Measurements from ENCODE around the gene GSE1. TPM values are rescaled to one million over a fixed set of nuclear protein-coding genes. Genes with fewer than 3 reads are reported as not detected.

GSE1 gene
- polyA plus RNA-seq, 1 donor (not counting 4 experiments of a cell fraction or from before 2014, with no cell fraction given): 5.0 TPM

DNA sequence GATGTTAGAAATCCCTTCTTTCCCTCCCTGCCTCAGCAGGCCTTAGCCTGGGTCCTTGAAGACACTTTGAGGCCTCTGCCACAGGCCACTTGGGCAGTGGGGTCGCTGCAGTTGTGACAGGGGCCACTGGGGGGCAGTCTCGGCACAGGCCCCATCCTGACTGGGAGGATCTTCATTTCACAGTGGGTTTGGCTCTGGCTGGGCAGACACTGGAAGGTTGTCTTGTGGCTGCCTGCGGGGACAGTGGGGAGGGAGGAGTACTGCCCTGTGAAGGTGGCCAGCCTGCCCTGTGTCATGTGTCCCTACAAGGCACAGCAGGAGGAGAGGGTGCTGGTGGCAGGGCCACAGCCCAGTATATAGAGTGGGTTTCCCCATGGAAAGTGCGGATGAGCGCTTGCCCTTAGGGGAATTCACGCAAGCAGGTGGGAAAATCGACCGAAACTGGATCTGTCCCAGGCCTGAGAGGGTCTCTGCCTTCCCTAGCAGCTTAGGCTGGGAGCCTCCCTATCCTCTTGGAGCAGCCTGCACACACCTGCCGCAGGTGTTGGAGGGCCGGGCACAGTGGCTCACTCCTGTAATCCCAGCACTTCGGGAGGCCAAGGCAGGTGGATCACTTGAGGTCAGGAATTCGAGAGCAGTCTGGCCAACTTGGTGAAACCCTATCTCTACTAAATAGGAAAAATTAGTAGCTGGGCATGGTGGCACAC is 46.8 kb downstream of the GSE1 start:
- no peak for FAIRE-seq
- H3K4me3 ChIP-seq (ENCODE audit: control insufficient read depth in 2 of 3, extremely low read depth in 1 of 3, insufficient read depth in 2 of 3, low read depth in 1 of 3, low read length in 3 of 3): no peak overlapping the region
- no peaks in the 10 kb centered on the region for H3K27me3 ChIP-seq (ENCODE audit: control insufficient read depth, extremely low read depth, insufficient read depth, low read length)
- H2AFZ ChIP-seq (ENCODE audit: control insufficient read depth, low read length): no peak overlapping the region
- H3K36me3 ChIP-seq (ENCODE audit: control insufficient read depth in 2 of 2, extremely low read depth in 1 of 2, insufficient read depth in 2 of 2, low read length in 2 of 2): peaks cover 7 to 43% of the 10 kb centered on the region in 2 experiments
- H3K9ac ChIP-seq (ENCODE audit: control insufficient read depth, extremely low read depth, insufficient read depth, low read length): no peak overlapping the region
- dilution Hi-C loops (cut with MboI; ENCODE audit: extremely low pct_ligation_motif_present, low sequenced_read_pairs): no loop called here
- no peaks in the 10 kb centered on the region for H3K4me1 ChIP-seq (ENCODE audit: control insufficient read depth, extremely low read depth, insufficient read depth, low read length)
- no peak overlapping the region for H3K27ac ChIP-seq (ENCODE audit: control insufficient read depth, insufficient read depth, low read length)
- no peak for TF ChIP-seq EZH2 (IDR thresholded peaks at IDR 0.05; ENCODE audit: low read length)
- TF ChIP-seq, protein P1, sequence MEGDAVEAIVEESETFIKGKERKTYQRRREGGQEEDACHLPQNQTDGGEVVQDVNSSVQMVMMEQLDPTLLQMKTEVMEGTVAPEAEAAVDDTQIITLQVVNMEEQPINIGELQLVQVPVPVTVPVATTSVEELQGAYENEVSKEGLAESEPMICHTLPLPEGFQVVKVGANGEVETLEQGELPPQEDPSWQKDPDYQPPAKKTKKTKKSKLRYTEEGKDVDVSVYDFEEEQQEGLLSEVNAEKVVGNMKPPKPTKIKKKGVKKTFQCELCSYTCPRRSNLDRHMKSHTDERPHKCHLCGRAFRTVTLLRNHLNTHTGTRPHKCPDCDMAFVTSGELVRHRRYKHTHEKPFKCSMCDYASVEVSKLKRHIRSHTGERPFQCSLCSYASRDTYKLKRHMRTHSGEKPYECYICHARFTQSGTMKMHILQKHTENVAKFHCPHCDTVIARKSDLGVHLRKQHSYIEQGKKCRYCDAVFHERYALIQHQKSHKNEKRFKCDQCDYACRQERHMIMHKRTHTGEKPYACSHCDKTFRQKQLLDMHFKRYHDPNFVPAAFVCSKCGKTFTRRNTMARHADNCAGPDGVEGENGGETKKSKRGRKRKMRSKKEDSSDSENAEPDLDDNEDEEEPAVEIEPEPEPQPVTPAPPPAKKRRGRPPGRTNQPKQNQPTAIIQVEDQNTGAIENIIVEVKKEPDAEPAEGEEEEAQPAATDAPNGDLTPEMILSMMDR (optimal IDR thresholded peaks at IDR 0.05 in 1 of 3, IDR thresholded peaks at IDR 0.05 in 1 of 3, conservative IDR thresholded peaks at IDR 0.05 in 1 of 3; ENCODE audit: extremely low read depth in 1 of 3, insufficient read depth in 2 of 3, low read length in 3 of 3): peak; percentile 92 to 95 (median 93)
- H3K4me2 ChIP-seq (ENCODE audit: control insufficient read depth, extremely low read depth, insufficient read depth, low read depth, low read length): no peak overlapping the region
- peaks cover 3% of the 10 kb centered on the region for H4K20me1 ChIP-seq (ENCODE audit: control insufficient read depth, extremely low read depth, insufficient read depth, low read length)
- no peaks in the 10 kb centered on the region for H3K9me1 ChIP-seq (ENCODE audit: control insufficient read depth, extremely low read depth, insufficient read depth, low read length)
- no peaks in the 10 kb centered on the region for H3K9me3 ChIP-seq (ENCODE audit: control insufficient read depth, low read depth, low read length)
- no peak for DNase-seq (ENCODE audit: low read depth, low spot score)
- no peaks in the 10 kb centered on the region for H3K79me2 ChIP-seq (ENCODE audit: control insufficient read depth, insufficient read depth, low read length)

- H3K36me3 ChIP-seq (ENCODE audit: control insufficient read depth in 2 of 2, extremely low read depth in 1 of 2, insufficient read depth in 2 of 2, low read length in 2 of 2): peaks cover 11 to 47% of the 10 kb centered on the region in 2 experiments
- no peak for FAIRE-seq
- no peak overlapping the region for H3K4me2 ChIP-seq (ENCODE audit: control insufficient read depth, extremely low read depth, insufficient read depth, low read depth, low read length)
- H3K9ac ChIP-seq (ENCODE audit: control insufficient read depth, extremely low read depth, insufficient read depth, low read length): no peak overlapping the region
- no peaks in the 10 kb centered on the region for H3K27me3 ChIP-seq (ENCODE audit: control insufficient read depth, extremely low read depth, insufficient read depth, low read length)
- no peaks in the 10 kb centered on the region for H3K9me1 ChIP-seq (ENCODE audit: control insufficient read depth, extremely low read depth, insufficient read depth, low read length)
- no peak overlapping the region for H3K4me3 ChIP-seq (ENCODE audit: control insufficient read depth in 2 of 3, extremely low read depth in 1 of 3, insufficient read depth in 2 of 3, low read depth in 1 of 3, low read length in 3 of 3)
- no peak for TF ChIP-seq EZH2 (IDR thresholded peaks at IDR 0.05; ENCODE audit: low read length)
- TF ChIP-seq, protein P1 (optimal IDR thresholded peaks at IDR 0.05 in 1 of 3, IDR thresholded peaks at IDR 0.05 in 1 of 3, conservative IDR thresholded peaks at IDR 0.05 in 1 of 3; ENCODE audit: extremely low read depth in 1 of 3, insufficient read depth in 2 of 3, low read length in 3 of 3): no peak
- H2AFZ ChIP-seq (ENCODE audit: control insufficient read depth, low read length): no peak overlapping the region
- H3K27ac ChIP-seq (ENCODE audit: control insufficient read depth, insufficient read depth, low read length): no peak overlapping the region
- H3K9me3 ChIP-seq (ENCODE audit: control insufficient read depth, low read depth, low read length): no peaks in the 10 kb centered on the region
- no peak for DNase-seq (ENCODE audit: low read depth, low spot score)
- H3K79me2 ChIP-seq (ENCODE audit: control insufficient read depth, insufficient read depth, low read length): no peaks in the 10 kb centered on the region
- H3K4me1 ChIP-seq (ENCODE audit: control insufficient read depth, extremely low read depth, insufficient read depth, low read length): no peaks in the 10 kb centered on the region
- dilution Hi-C loops (cut with MboI; ENCODE audit: extremely low pct_ligation_motif_present, low sequenced_read_pairs): no loop called here
- peaks cover 3% of the 10 kb centered on the region for H4K20me1 ChIP-seq (ENCODE audit: control insufficient read depth, extremely low read depth, insufficient read depth, low read length)
Measured at GRCh38 chr16:85660843-85661739, 48.0 kb downstream of the GSE1 start.

All from keratinocyte (primary cell).